Uterus (tissue), 4 donors: ENCODE results near the gene ARID1B. TPM values are rescaled to one million over a fixed set of nuclear protein-coding genes. Genes with fewer than 3 reads are reported as not detected.

Experiments used
- DNase-seq, 2 donors: peaks; one replicate each; pipeline ENCODE4 v3.0.0-alpha.2; 2019 to 2020
- H3K27ac ChIP-seq, 2 donors: fragments of 200-600 bp; sonication (generic); 1 replicate in 1 of 2; 2 replicates in 1 of 2; pipeline ENCODE4 v1.5.1; 2016 to 2018
- H3K27me3 ChIP-seq, 2 donors: fragments of 200-600 bp; sonication (generic); one replicate each; pipeline ENCODE4 v1.5.1; 2018 to 2019; ENCODE audit warnings: control low read depth in 1 of 2
- H3K36me3 ChIP-seq, 2 donors: fragments of 200-600 bp; sonication (generic); one replicate each; pipeline ENCODE4 v1.5.1; 2019; ENCODE audit warnings: control low read depth in 1 of 2
- H3K4me1 ChIP-seq, 2 donors: fragments of 200-600 bp; sonication (generic); one replicate each; pipeline ENCODE4 v1.5.1; 2018 to 2019; ENCODE audit warnings: control low read depth in 1 of 2
- H3K4me3 ChIP-seq, 2 donors: fragments of 200-600 bp; sonication (generic); 1 replicate in 1 of 2; 2 replicates in 1 of 2; pipeline ENCODE4 v1.5.1; 2018 to 2019; ENCODE audit warnings: mild to moderate bottlenecking in 1 of 2
- H3K9me3 ChIP-seq, 2 donors: fragments of 200-600 bp; sonication (generic); one replicate each; pipeline ENCODE4 v1.5.1; 2019; ENCODE audit warnings: control low read depth in 1 of 2
- POLR2A ChIP-seq, 2 donors: fragments of 450-650 bp; IDR thresholded peaks; one replicate each; pipeline ENCODE4 v1.6.1; 2016; ENCODE audit warnings: antibody characterized with exemption in 2 of 2, mild to moderate bottlenecking in 1 of 2, moderate library complexity in 1 of 2
- intact Hi-C: fragments of 100-400 bp; cut with DNase I; formaldehyde crosslinking; loops from one replicate; pipeline ENCODE4 v1.15.1; 2023; ENCODE audit warnings: low total_unique reads
- total RNA-seq, 4 donors: library from RNA; depleted of rRNA in 3 of 4; stranded (reverse); fragments of >200 nt in 3 of 4; gene quantifications; one replicate each; pipeline versions ENCODE4 v1.1.0 to v1.2.4, GENCODE V29; 2014 to 2023
- TF ChIP-seq, protein P1 (sequence below), 4 experiments: fragments of 200-600 bp in 2 of 4; fragments of 450-650 bp in 2 of 4; sonication (generic) in 2 of 4; IDR thresholded peaks; one replicate each; pipeline ENCODE4 v1.5.1; 2016 to 2019; ENCODE audit warnings: antibody characterized with exemption in 4 of 4, mild to moderate bottlenecking in 2 of 4, moderate library complexity in 1 of 4
- donor health status: DM: yes; HTN: yes; CAD: no.

The ARID1B gene
- total RNA-seq, 4 donors from 2014 or later = 63.8 to 198 (median 125) TPM

DNA sequence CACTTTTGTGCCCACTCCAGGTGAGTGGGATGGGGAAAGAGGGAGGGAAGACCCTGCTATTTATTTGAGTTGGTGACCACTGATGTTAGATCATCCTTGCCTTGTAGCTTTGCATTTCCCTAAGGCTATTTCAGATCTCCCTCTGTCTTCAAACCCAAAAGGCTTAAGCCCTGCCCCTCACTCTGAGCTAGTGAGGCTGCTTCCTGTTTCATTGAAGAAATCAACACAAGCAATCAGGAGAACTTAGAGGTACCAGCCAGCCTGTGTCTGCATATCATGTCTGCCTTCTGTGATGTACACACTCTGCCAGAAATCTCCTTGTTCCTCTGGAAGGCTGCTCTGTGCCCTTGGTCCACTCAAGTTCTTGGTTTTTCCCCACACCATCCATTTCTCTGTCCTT, 135.3 kb downstream of the ARID1B start:
- intact Hi-C loops = no loop called here
- no peaks in the 10 kb centered on the region for H3K4me1 ChIP-seq
- no peaks in the 10 kb centered on the region for H3K9me3 ChIP-seq
- H3K27ac ChIP-seq = no peak overlapping the region
- TF ChIP-seq, protein P1, sequence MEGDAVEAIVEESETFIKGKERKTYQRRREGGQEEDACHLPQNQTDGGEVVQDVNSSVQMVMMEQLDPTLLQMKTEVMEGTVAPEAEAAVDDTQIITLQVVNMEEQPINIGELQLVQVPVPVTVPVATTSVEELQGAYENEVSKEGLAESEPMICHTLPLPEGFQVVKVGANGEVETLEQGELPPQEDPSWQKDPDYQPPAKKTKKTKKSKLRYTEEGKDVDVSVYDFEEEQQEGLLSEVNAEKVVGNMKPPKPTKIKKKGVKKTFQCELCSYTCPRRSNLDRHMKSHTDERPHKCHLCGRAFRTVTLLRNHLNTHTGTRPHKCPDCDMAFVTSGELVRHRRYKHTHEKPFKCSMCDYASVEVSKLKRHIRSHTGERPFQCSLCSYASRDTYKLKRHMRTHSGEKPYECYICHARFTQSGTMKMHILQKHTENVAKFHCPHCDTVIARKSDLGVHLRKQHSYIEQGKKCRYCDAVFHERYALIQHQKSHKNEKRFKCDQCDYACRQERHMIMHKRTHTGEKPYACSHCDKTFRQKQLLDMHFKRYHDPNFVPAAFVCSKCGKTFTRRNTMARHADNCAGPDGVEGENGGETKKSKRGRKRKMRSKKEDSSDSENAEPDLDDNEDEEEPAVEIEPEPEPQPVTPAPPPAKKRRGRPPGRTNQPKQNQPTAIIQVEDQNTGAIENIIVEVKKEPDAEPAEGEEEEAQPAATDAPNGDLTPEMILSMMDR (IDR thresholded peaks at IDR 0.05) = no peak
- TF ChIP-seq POLR2A (IDR thresholded peaks at IDR 0.05) = no peak
- no peaks in the 10 kb centered on the region for H3K27me3 ChIP-seq
- no peak overlapping the region for H3K4me3 ChIP-seq
- DNase-seq = no peak
- H3K36me3 ChIP-seq = no peaks in the 10 kb centered on the region

DNA sequence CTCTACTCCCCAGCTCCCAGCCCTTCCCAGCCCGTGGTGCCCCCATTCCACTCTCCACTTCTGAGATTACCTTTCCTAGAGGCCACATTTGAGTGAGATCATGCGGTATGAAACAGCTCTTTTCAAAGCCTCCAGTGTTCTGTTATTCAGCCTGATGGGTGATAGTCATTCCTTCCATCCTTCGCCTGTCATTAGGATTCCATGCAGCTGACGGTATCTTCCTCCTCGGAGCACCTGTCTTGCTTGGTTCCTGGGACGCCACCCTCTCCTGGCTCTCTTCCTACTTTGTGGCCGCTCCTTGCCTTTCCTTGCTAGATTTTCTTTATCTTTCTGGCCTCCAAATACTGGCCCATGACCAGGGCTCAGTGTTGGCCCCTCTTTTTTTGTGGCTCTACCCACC, 137.0 kb downstream of the ARID1B start:
- Histone ChIP-seq H3K36me3 (no peaks in the 10 kb centered on the region), H3K4me1 (no peaks in the 10 kb centered on the region), H3K4me3 (no peak overlapping the region), H3K27ac (no peak overlapping the region), H3K9me3 (no peaks in the 10 kb centered on the region), H3K27me3 (no peaks in the 10 kb centered on the region)
- DNase-seq = no peak
- intact Hi-C loops = no loop called here
- no peak for TF ChIP-seq POLR2A (IDR thresholded peaks at IDR 0.05)
- TF ChIP-seq, protein P1 (IDR thresholded peaks at IDR 0.05) = no peak

DNA sequence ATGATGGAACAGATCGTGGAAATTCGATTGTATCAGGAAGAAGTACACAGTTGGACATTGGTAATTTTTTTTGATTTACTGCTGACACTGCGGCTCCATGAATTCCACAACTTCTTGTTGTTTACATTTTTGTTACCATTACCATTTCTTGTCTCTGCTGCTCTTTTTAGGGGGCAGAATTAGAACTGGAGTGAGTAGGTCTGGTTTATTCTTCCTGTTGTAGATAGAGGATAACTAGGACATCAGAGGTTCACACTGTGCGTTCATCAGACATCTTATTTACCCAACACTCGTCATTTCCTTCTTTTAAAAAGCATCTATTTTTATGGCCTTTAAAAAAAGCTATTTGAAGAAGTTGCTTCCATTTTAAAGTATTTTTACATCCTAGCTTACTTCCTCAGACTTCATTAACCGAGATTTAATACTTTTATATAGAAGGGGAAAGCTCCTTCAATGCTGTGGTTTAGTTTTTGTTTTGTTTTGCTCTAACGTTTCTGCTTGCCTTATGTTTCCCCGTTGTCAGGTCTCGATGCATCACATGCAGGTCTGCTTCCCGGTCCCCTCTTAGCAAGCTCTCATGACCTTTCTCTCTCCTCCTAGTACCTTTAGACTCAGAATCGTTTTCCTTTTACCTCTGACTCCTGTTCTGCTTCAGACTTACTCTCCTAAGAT, 139.1 kb downstream of the ARID1B start:
- Histone ChIP-seq H3K4me1 (peaks cover 0 to 5% of the 10 kb centered on the region in 2 donors), H3K36me3 (no peaks in the 10 kb centered on the region), H3K27me3 (no peaks in the 10 kb centered on the region), H3K27ac (no peak overlapping the region), H3K4me3 (no peak overlapping the region), H3K9me3 (no peaks in the 10 kb centered on the region)
- TF ChIP-seq POLR2A (IDR thresholded peaks at IDR 0.05) = no peak
- TF ChIP-seq, protein P1 (IDR thresholded peaks at IDR 0.05) = no peak
- intact Hi-C loops = no loop called here
- no peak for DNase-seq

DNA sequence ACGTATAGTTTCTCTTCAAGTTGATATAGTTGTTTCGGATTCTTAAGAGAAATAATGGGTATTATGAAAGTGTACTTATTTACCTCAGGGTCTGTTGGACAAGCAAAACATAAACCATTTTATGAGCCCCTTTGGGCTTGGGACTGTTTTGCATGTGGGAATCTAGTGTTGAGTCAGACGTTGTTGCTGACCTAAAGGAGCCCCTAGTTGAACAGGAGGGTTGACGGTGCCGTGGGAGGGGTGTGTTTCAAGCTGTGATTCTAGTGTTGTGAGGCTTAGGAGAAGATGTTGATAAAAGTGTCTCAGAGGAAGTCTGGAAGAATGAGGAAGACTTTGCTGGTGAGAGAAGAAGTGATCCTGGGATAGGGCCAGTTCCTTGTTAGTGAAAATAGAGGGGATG, 140.0 kb downstream of the ARID1B start:
- TF ChIP-seq, protein P1 (IDR thresholded peaks at IDR 0.05) = no peak
- no peak for TF ChIP-seq POLR2A (IDR thresholded peaks at IDR 0.05)
- Histone ChIP-seq H3K27ac (no peak overlapping the region), H3K9me3 (no peaks in the 10 kb centered on the region), H3K4me3 (no peak overlapping the region), H3K36me3 (no peaks in the 10 kb centered on the region), H3K27me3 (no peaks in the 10 kb centered on the region), H3K4me1 (peaks cover 0 to 5% of the 10 kb centered on the region in 2 donors)
- no peak for DNase-seq
- intact Hi-C loops = no loop called here

DNA sequence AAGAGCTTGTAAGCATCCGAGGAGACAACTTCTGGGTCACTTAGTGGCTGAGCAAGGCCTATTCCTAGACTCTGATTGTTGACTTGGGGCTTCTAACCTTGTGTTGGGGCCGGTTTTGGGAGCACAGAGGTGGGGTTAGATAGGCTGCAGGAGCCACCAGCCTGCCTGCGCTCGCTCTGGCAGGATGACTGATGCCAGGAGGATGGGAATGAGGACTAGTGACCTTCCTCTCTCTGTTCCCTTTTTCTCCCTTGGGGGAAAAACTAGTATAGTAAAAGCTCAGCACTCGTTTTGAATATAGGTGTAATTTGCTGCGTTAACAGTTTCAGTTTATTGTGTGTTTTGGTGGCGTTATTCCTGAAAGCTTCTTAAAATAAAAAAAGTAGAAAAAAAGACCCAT, 141.5 kb downstream of the ARID1B start:
- no peak overlapping the region for H3K27ac ChIP-seq
- no peaks in the 10 kb centered on the region for H3K36me3 ChIP-seq
- intact Hi-C loops = no loop called here
- H3K27me3 ChIP-seq = no peaks in the 10 kb centered on the region
- no peaks in the 10 kb centered on the region for H3K9me3 ChIP-seq
- H3K4me3 ChIP-seq = no peak overlapping the region
- peaks cover 0 to 5% of the 10 kb centered on the region in 2 donors for H3K4me1 ChIP-seq
- TF ChIP-seq, protein P1 (IDR thresholded peaks at IDR 0.05) = no peak
- no peak for TF ChIP-seq POLR2A (IDR thresholded peaks at IDR 0.05)
- no peak for DNase-seq
